GM23338 (cell line): ENCODE data around the gene RAB3B.

Source experiments
- CTCF ChIP-seq, 2 experiments: fragments of 200-600 bp in 1 of 2; sonication (generic) in 1 of 2; conservative IDR thresholded peaks; 2 replicates each; pipeline versions ENCODE4 v1.5.1 to v1.6.1; 2016 to 2017; ENCODE audit warnings: antibody characterized with exemption in 2 of 2, low read depth in 2 of 2, mild to moderate bottlenecking in 2 of 2, moderate library complexity in 1 of 2
- EZH2phosphoT487 ChIP-seq: fragments of 200-600 bp; sonication (generic); IDR thresholded peaks from one replicate; pipeline ENCODE4 v1.8.1; 2018; ENCODE audit warnings: antibody characterized with exemption; ENCODE audit not compliant: unreplicated experiment
- REST ChIP-seq: IDR thresholded peaks from one replicate; pipeline ENCODE4 v1.6.1; 2018; ENCODE audit warnings: antibody characterized with exemption; ENCODE audit not compliant: unreplicated experiment

- no peak for TF ChIP-seq CTCF (conservative IDR thresholded peaks at IDR 0.05; ENCODE audit: low read depth in 2 of 2)
- no peak for TF ChIP-seq EZH2phosphoT487
- no peak for TF ChIP-seq REST
Measured at GRCh38 chr1:51927029-51927428, 63.5 kb downstream of the RAB3B start.
